ENCODE data around the gene CNOT2.

DNA sequence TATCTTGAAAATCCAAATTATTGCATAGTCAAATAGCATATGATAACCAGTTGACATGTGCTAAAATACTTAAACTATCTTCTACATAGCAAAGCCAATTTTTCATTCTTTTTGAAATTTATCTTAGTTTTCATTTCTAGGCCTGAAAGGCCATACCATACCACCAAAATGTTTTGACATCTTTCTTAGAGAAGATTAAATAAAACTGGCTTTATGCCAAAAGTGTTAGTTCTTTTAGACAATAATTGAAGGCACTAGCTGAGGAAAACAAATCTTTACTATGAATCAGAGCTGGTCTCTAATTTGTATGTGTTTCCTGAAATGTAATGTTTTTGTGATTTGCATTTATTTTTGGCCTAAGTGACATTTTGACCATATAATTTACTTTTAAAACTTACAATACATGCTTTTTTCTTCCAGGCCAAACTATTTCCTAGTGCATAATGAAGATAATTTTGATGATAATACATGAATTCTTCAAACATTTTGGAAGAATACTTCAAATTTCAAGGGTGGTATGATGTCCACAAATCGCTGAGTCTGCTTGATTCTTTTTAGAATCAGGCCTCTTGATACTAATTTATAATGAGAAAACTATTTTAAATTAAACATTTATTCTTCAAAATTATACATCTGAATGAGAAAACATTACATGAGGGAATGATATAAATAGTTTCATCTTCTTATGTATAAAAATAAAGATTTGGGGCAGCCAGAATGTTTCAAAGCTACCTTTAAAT is 116.4 kb downstream of the CNOT2 start:
- TF ChIP-seq, protein P1, sequence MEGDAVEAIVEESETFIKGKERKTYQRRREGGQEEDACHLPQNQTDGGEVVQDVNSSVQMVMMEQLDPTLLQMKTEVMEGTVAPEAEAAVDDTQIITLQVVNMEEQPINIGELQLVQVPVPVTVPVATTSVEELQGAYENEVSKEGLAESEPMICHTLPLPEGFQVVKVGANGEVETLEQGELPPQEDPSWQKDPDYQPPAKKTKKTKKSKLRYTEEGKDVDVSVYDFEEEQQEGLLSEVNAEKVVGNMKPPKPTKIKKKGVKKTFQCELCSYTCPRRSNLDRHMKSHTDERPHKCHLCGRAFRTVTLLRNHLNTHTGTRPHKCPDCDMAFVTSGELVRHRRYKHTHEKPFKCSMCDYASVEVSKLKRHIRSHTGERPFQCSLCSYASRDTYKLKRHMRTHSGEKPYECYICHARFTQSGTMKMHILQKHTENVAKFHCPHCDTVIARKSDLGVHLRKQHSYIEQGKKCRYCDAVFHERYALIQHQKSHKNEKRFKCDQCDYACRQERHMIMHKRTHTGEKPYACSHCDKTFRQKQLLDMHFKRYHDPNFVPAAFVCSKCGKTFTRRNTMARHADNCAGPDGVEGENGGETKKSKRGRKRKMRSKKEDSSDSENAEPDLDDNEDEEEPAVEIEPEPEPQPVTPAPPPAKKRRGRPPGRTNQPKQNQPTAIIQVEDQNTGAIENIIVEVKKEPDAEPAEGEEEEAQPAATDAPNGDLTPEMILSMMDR (conservative IDR thresholded peaks at IDR 0.05; ENCODE audit: low read length): no peak
- TF ChIP-seq EZH2phosphoT487 (IDR thresholded peaks at IDR 0.05; ENCODE audit: borderline replicate concordance, low read depth, low read length): no peak

Measured in OCI-LY7 (cell line).